HepG2 (cell line): ENCODE results near the gene MEA1. TPM values are rescaled to one million over a fixed set of nuclear protein-coding genes. Genes with fewer than 3 reads are reported as not detected.

Experiments used
- BHLHE40 ChIP-seq: IDR thresholded peaks from 2 replicates; pipeline ENCODE4 v1.6.1; 2011; ENCODE audit warnings: low read length, improper control_type of control experiment
- CREM ChIP-seq, 2 experiments: sonication (generic) in 1 of 2; formaldehyde crosslinking in 1 of 2; IDR thresholded peaks; 2 replicates each; pipeline versions ENCODE4 v1.4.0 to v1.6.1; 2016 to 2020; ENCODE audit warnings: antibody characterized with exemption in 1 of 2, mild to moderate bottlenecking in 1 of 2, missing genetic modification reagents in 1 of 2
- FOXK2 ChIP-seq: fragments of 450-650 bp; IDR thresholded peaks from 2 replicates; pipeline ENCODE4 v1.6.1; 2016
- ISL2 ChIP-seq: sonication (generic); formaldehyde crosslinking; IDR thresholded peaks from 2 replicates; pipeline ENCODE4 v1.5.0; 2020; ENCODE audit warnings: missing genetic modification reagents
- KLF13 ChIP-seq: sonication (generic); formaldehyde crosslinking; IDR thresholded peaks from 2 replicates; pipeline ENCODE4 v1.4.0; 2020; ENCODE audit warnings: mild to moderate bottlenecking, missing genetic modification reagents
- POLR2A ChIP-seq, 2 experiments: IDR thresholded peaks; 2 replicates each; pipeline ENCODE4 v1.6.1; 2011; ENCODE audit warnings: low read depth in 2 of 2, low read length in 2 of 2, mild to moderate bottlenecking in 1 of 2, moderate library complexity in 1 of 2; ENCODE audit not compliant: insufficient read depth in 1 of 2
- RCOR2 ChIP-seq: IDR thresholded peaks from 2 replicates; pipeline ENCODE4 v1.6.1; 2016; ENCODE audit warnings: missing biosample characterization, missing genetic modification reagents
- SP2 ChIP-seq: sonication (generic); formaldehyde crosslinking; IDR thresholded peaks from 2 replicates; pipeline ENCODE4 v1.5.1; 2020; ENCODE audit warnings: mild to moderate bottlenecking, missing genetic modification reagents
- TP53 ChIP-seq: sonication (generic); formaldehyde crosslinking; conservative IDR thresholded peaks from 2 replicates; pipeline ENCODE4 v1.4.0; 2020; ENCODE audit warnings: missing genetic modification reagents
- ZNF256 ChIP-seq: sonication (generic); formaldehyde crosslinking; conservative IDR thresholded peaks from 2 replicates; pipeline ENCODE4 v1.4.0; 2020; ENCODE audit warnings: missing genetic modification reagents
- ZNF530 ChIP-seq: sonication (generic); formaldehyde crosslinking; IDR thresholded peaks from 2 replicates; pipeline ENCODE4 v1.5.0; 2020; ENCODE audit warnings: low read depth, mild to moderate bottlenecking, missing genetic modification reagents
- ZNF543 ChIP-seq: sonication (generic); formaldehyde crosslinking; IDR thresholded peaks from 2 replicates; pipeline ENCODE4 v1.4.0; 2020; ENCODE audit warnings: mild to moderate bottlenecking, missing genetic modification reagents
- ZNF652 ChIP-seq: IDR thresholded peaks from 2 replicates; pipeline ENCODE4 v1.6.1; 2016; ENCODE audit warnings: low read depth, borderline replicate concordance
- ZNF674 ChIP-seq: sonication (generic); formaldehyde crosslinking; IDR thresholded peaks from 2 replicates; pipeline ENCODE4 v1.5.0; 2020; ENCODE audit warnings: low read depth, mild to moderate bottlenecking, missing genetic modification reagents
- polyA plus RNA-seq, 8 experiments: library from polyadenylated mRNA; depleted of rRNA in 3 of 8; stranded (reverse) in 7 of 8; unstranded in 1 of 8; fragments of >200 nt; fragmentation: Illumina TruSeq in 4 of 8; extraction: Trizol in 4 of 8; gene quantifications; 2 replicates each; pipeline versions ENCODE4 v1.2.1 to v1.2.3, GENCODE V29; 2011 to 2016; ENCODE audit warnings: low read depth in 4 of 8, missing spikeins in 1 of 8, mixed read lengths in 1 of 8; ENCODE audit not compliant: insufficient read depth in 1 of 8
- total RNA-seq, 5 experiments: library from RNA; depleted of rRNA; stranded (reverse); fragments of >200 nt; fragmentation: Illumina TruSeq; extraction: Trizol; gene quantifications; 2 replicates each; pipeline ENCODE4 v1.2.3, GENCODE V29; 2016; ENCODE audit warnings: low read depth in 1 of 5
- TF ChIP-seq, protein P1 (sequence below): sonication (generic); formaldehyde crosslinking; IDR thresholded peaks from 2 replicates; pipeline ENCODE4 v1.4.0; 2020; ENCODE audit warnings: mild to moderate bottlenecking, missing genetic modification reagents, borderline replicate concordance
- TF ChIP-seq, protein P2 (sequence below): sonication (generic); formaldehyde crosslinking; IDR thresholded peaks from 2 replicates; pipeline ENCODE4 v1.8.1; 2023; ENCODE audit warnings: missing genetic modification reagents, inconsistent platforms, borderline replicate concordance
- TF ChIP-seq, protein P3 (sequence below): sonication (generic); formaldehyde crosslinking; IDR thresholded peaks from 2 replicates; pipeline ENCODE4 v1.8.0; 2022; ENCODE audit warnings: mild to moderate bottlenecking, missing genetic modification reagents, moderate library complexity
- TF ChIP-seq, protein P4 (sequence below): sonication (generic); formaldehyde crosslinking; IDR thresholded peaks from 2 replicates; pipeline ENCODE4 v1.4.0; 2020; ENCODE audit warnings: mild to moderate bottlenecking, missing genetic modification reagents

Gene MEA1
- total and polyA plus RNA-seq, 2 of the 13 experiments (the other 11 are each of a cell fraction or from before 2014, with no cell fraction given) = 75.6 to 86.2 TPM

DNA sequence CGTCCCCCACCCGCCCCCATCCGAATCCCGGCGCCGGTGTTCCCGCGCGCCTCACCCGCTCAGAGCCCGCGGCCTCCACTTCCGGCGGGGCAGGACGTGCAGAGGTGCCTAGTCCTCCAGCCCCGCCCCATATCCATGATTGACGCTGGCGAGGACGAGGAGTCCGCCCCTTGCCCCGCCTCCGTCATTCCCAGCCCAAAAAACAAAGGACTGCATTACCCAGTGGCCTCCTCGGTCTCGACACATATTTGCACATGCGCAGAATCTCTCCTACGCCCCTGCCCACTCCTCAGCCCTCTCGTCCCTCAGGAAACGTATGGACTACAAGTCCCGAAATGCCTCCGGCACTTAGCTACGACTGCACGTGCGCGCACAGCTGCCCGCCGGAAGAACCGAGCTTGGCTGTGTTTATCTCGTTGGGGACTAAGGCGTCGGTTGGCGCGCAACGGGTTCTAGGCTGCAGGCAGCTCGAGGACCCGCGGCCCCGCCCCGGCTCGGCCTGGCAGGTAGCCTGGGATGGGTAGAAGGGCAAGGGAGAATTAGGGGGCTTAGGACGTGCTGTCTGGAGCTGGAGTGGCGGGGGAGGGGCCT is at the start of gene MEA1, which contains the start of gene KLHDC3 (continued):
- TF ChIP-seq ZNF256 (CRISPR knock-in tag) = no peak
- TF ChIP-seq ZNF652 (CRISPR knock-in tag) = 0 out of 2 replicates have a peak, but pooled peaks have one; percentile 12
- 0 out of 2 replicates have a peak, but pooled peaks have one; percentile 24 for TF ChIP-seq RCOR2 (CRISPR knock-in tag)
- peak; percentile 98 for TF ChIP-seq CREM (IDR thresholded peaks at IDR 0.05)
- no peak for TF ChIP-seq CREM (CRISPR knock-in tag; IDR thresholded peaks at IDR 0.05)
- peak; percentile 68 for TF ChIP-seq SP2 (CRISPR knock-in tag)
- TF ChIP-seq, protein P1, sequence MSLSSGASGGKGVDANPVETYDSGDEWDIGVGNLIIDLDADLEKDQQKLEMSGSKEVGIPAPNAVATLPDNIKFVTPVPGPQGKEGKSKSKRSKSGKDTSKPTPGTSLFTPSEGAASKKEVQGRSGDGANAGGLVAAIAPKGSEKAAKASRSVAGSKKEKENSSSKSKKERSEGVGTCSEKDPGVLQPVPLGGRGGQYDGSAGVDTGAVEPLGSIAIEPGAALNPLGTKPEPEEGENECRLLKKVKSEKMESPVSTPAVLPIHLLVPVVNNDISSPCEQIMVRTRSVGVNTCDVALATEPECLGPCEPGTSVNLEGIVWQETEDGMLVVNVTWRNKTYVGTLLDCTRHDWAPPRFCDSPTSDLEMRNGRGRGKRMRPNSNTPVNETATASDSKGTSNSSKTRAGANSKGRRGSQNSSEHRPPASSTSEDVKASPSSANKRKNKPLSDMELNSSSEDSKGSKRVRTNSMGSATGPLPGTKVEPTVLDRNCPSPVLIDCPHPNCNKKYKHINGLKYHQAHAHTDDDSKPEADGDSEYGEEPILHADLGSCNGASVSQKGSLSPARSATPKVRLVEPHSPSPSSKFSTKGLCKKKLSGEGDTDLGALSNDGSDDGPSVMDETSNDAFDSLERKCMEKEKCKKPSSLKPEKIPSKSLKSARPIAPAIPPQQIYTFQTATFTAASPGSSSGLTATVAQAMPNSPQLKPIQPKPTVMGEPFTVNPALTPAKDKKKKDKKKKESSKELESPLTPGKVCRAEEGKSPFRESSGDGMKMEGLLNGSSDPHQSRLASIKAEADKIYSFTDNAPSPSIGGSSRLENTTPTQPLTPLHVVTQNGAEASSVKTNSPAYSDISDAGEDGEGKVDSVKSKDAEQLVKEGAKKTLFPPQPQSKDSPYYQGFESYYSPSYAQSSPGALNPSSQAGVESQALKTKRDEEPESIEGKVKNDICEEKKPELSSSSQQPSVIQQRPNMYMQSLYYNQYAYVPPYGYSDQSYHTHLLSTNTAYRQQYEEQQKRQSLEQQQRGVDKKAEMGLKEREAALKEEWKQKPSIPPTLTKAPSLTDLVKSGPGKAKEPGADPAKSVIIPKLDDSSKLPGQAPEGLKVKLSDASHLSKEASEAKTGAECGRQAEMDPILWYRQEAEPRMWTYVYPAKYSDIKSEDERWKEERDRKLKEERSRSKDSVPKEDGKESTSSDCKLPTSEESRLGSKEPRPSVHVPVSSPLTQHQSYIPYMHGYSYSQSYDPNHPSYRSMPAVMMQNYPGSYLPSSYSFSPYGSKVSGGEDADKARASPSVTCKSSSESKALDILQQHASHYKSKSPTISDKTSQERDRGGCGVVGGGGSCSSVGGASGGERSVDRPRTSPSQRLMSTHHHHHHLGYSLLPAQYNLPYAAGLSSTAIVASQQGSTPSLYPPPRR (CRISPR knock-in tag) = peak; percentile 54; the same call in 1 of the 2 replicates
- TF ChIP-seq, protein P2, sequence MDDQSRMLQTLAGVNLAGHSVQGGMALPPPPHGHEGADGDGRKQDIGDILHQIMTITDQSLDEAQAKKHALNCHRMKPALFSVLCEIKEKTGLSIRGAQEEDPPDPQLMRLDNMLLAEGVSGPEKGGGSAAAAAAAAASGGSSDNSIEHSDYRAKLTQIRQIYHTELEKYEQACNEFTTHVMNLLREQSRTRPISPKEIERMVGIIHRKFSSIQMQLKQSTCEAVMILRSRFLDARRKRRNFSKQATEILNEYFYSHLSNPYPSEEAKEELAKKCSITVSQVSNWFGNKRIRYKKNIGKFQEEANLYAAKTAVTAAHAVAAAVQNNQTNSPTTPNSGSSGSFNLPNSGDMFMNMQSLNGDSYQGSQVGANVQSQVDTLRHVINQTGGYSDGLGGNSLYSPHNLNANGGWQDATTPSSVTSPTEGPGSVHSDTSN (CRISPR knock-in tag) = 0 out of 2 replicates have a peak, but pooled peaks have one; percentile 20
- TF ChIP-seq POLR2A (IDR thresholded peaks at IDR 0.05; ENCODE audit: insufficient read depth in 1 of 2, low read depth in 2 of 2, low read length in 2 of 2) = peak in 1 of 2 experiments; percentile 68; a peak in 2 of 4 replicates
- TF ChIP-seq, protein P3, sequence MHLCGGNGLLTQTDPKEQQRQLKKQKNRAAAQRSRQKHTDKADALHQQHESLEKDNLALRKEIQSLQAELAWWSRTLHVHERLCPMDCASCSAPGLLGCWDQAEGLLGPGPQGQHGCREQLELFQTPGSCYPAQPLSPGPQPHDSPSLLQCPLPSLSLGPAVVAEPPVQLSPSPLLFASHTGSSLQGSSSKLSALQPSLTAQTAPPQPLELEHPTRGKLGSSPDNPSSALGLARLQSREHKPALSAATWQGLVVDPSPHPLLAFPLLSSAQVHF (CRISPR knock-in tag) = no peak
- no peak for TF ChIP-seq ZNF674 (CRISPR knock-in tag)
- no peak for TF ChIP-seq ISL2 (CRISPR knock-in tag)
- no peak for TF ChIP-seq TP53 (CRISPR knock-in tag)
- no peak for TF ChIP-seq KLF13 (CRISPR knock-in tag)
- TF ChIP-seq ZNF530 (CRISPR knock-in tag) = no peak
- TF ChIP-seq, protein P4, sequence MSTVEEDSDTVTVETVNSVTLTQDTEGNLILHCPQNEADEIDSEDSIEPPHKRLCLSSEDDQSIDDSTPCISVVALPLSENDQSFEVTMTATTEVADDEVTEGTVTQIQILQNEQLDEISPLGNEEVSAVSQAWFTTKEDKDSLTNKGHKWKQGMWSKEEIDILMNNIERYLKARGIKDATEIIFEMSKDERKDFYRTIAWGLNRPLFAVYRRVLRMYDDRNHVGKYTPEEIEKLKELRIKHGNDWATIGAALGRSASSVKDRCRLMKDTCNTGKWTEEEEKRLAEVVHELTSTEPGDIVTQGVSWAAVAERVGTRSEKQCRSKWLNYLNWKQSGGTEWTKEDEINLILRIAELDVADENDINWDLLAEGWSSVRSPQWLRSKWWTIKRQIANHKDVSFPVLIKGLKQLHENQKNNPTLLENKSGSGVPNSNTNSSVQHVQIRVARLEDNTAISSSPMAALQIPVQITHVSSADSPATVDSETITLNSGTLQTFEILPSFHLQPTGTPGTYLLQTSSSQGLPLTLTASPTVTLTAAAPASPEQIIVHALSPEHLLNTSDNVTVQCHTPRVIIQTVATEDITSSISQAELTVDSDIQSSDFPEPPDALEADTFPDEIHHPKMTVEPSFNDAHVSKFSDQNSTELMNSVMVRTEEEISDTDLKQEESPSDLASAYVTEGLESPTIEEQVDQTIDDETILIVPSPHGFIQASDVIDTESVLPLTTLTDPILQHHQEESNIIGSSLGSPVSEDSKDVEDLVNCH = no peak
- peak; percentile 96 for TF ChIP-seq FOXK2
- TF ChIP-seq BHLHE40 = peak; percentile 99
- TF ChIP-seq ZNF543 (CRISPR knock-in tag) = 0 out of 2 replicates have a peak, but pooled peaks have one; percentile 45
